Common myeloid progenitor, CD34-positive (primary cell): Measurements from ENCODE around the gene ZDHHC7.

Experiments used
- CTCF ChIA-PET: fragments of 350-600 bp; sonication (Branson Sonifier 250); formaldehyde crosslinking; loops from one replicate; lab custom pipeline; 2021; ENCODE audit warnings: antibody characterized with exemption; lab: Charles Lee
- POLR2A ChIA-PET: fragments of 350-600 bp; sonication (Branson Sonifier 250); formaldehyde crosslinking; loops from one replicate; lab custom pipeline; 2021; ENCODE audit warnings: antibody characterized with exemption; lab: Charles Lee
- DNase-seq, 3 donors: peaks; one replicate each; pipeline versions ENCODE4 v3.0.0 to v3.0.0-alpha.2; 2013
- H3K27ac ChIP-seq, 2 experiments: 1 replicate in 1 of 2; 2 replicates in 1 of 2; pipeline ENCODE4 v1.7.0; 2013; ENCODE audit warnings: inconsistent platforms in 2 of 2, low read length in 2 of 2, mild to moderate bottlenecking in 2 of 2, low read depth in 1 of 2, moderate library complexity in 1 of 2; ENCODE audit not compliant: severe bottlenecking in 2 of 2, insufficient read depth in 1 of 2, poor library complexity in 1 of 2
- H3K27me3 ChIP-seq, 5 experiments: replicated peaks in 2 of 5; 1 replicate in 3 of 5; 2 replicates in 2 of 5; pipeline versions ENCODE4 v1.6.1 to v1.7.0; 2013; ENCODE audit warnings: low read length in 4 of 5, mild to moderate bottlenecking in 2 of 5, moderate library complexity in 2 of 5, inconsistent platforms in 1 of 5; ENCODE audit not compliant: insufficient read depth in 5 of 5, control insufficient read depth in 4 of 5
- H3K36me3 ChIP-seq, 4 experiments: 1 replicate in 2 of 4; 2 replicates in 2 of 4; pipeline versions ENCODE4 v1.6.1 to v1.7.0; 2013; ENCODE audit warnings: low read length in 3 of 4, control low read depth in 1 of 4, mild to moderate bottlenecking in 1 of 4; ENCODE audit not compliant: control insufficient read depth in 4 of 4, insufficient read depth in 4 of 4
- H3K4me1 ChIP-seq, 4 experiments: 1 replicate in 3 of 4; 2 replicates in 1 of 4; pipeline versions ENCODE4 v1.6.1 to v1.7.1; 2013; ENCODE audit warnings: low read length in 3 of 4, mild to moderate bottlenecking in 3 of 4, control low read depth in 1 of 4, inconsistent platforms in 1 of 4, moderate library complexity in 1 of 4; ENCODE audit not compliant: control insufficient read depth in 4 of 4, insufficient read depth in 4 of 4; ENCODE audit errors: control extremely low read depth in 1 of 4
- H3K4me3 ChIP-seq, 7 experiments: 1 replicate in 4 of 7; 2 replicates in 3 of 7; pipeline versions ENCODE4 v1.5.1 to v1.7.0; 2013; ENCODE audit warnings: mild to moderate bottlenecking in 7 of 7, low read length in 6 of 7, moderate library complexity in 6 of 7, inconsistent platforms in 2 of 7, low read depth in 2 of 7, control low read depth in 1 of 7; ENCODE audit not compliant: insufficient read depth in 4 of 7, control insufficient read depth in 1 of 7; ENCODE audit errors: extremely low read depth in 1 of 7
- H3K9me3 ChIP-seq, 5 experiments: 1 replicate in 4 of 5; 2 replicates in 1 of 5; pipeline versions ENCODE4 v1.6.1 to v1.7.1; 2013; ENCODE audit warnings: low read length in 4 of 5, mild to moderate bottlenecking in 2 of 5, inconsistent platforms in 1 of 5, low read depth in 1 of 5, moderate library complexity in 1 of 5; ENCODE audit not compliant: control insufficient read depth in 4 of 5, insufficient read depth in 2 of 5; ENCODE audit errors: control extremely low read depth in 1 of 5
- WGBS: methylation state at CpG from one replicate; pipeline ENCODE4 v1.1.5; 2013; ENCODE audit not compliant: insufficient coverage; 5-methylcytosine and 5-hydroxymethylcytosine counted together

Gene ZDHHC7

GRCh38 chr16:84937196-84938005 is 73.9 kb downstream of the ZDHHC7 start:
- H3K27me3 ChIP-seq = peaks cover 0 to 49% (median 7%) of the 10 kb centered on the region in 5 experiments
- no peak overlapping the region for H3K27ac ChIP-seq
- no peaks in the 10 kb centered on the region for H3K36me3 ChIP-seq
- H3K4me1 ChIP-seq = no peaks in the 10 kb centered on the region
- WGBS = 77% methylated on average over 8 of the region's 9 CpGs
- CTCF ChIA-PET = interaction anchor here (0.6 to 0.7 kb wide), 2 partner anchors 13 to 35 kb away, joined by 3 to 4 read pairs; no protein-coding TSS in a partner anchor
- POLR2A ChIA-PET = no interaction called here
- no peak overlapping the region for H3K4me3 ChIP-seq
- H3K9me3 ChIP-seq = no peaks in the 10 kb centered on the region
- no peak for DNase-seq

GRCh38 chr16:84933774-84934631 is 77.3 kb downstream of the ZDHHC7 start:
- Histone ChIP-seq H3K4me3 (no peak overlapping the region), H3K36me3 (no peaks in the 10 kb centered on the region), H3K27me3 (peaks cover 0 to 31% (median 0%) of the 10 kb centered on the region in 5 experiments), H3K4me1 (no peaks in the 10 kb centered on the region), H3K9me3 (no peaks in the 10 kb centered on the region), H3K27ac (no peak overlapping the region)
- no peak for DNase-seq
- ChIA-PET POLR2A (no interaction called here), CTCF (interaction anchor here (0.6 to 5.8 kb wide), 5 partner anchors 9 to 180 kb away, joined by 3 to 43 read pairs (median 13); no protein-coding TSS in a partner anchor)
- 93% methylated on average over 29 of the region's 29 CpGs for whole genome bisulfite sequencing

- ChIA-PET POLR2A (no interaction called here), CTCF (interaction anchor here (1.0 to 5.8 kb wide), 9 partner anchors 7 to 195 kb away, joined by 3 to 43 read pairs (median 5); no protein-coding TSS in a partner anchor)
Measured at GRCh38 chr16:84932681-84933080, 78.7 kb downstream of the ZDHHC7 start.

GRCh38 chr16:84931506-84931905 is 79.8 kb downstream of the ZDHHC7 start:
- no peak overlapping the region for H3K4me3 ChIP-seq
- no peak for DNase-seq
- no peaks in the 10 kb centered on the region for H3K36me3 ChIP-seq
- ChIA-PET CTCF (interaction anchor here (0.6 to 5.8 kb wide), 10 partner anchors 8 to 194 kb away, joined by 3 to 43 read pairs (median 4); no protein-coding TSS in a partner anchor), POLR2A (no interaction called here)
- H3K9me3 ChIP-seq = no peaks in the 10 kb centered on the region
- WGBS = 96% methylated on average over 8 of the region's 8 CpGs
- no peaks in the 10 kb centered on the region for H3K4me1 ChIP-seq
- H3K27me3 ChIP-seq = peaks cover 0 to 22% (median 0%) of the 10 kb centered on the region in 5 experiments
- H3K27ac ChIP-seq = no peak overlapping the region

More at GRCh38 chr16:84932681-84933080, 78.7 kb downstream of the ZDHHC7 start:
- Histone ChIP-seq H3K4me1 (no peaks in the 10 kb centered on the region), H3K4me3 (no peak overlapping the region), H3K36me3 (no peaks in the 10 kb centered on the region), H3K9me3 (no peaks in the 10 kb centered on the region), H3K27ac (no peak overlapping the region), H3K27me3 (peaks cover 0 to 26% (median 0%) of the 10 kb centered on the region in 5 experiments)
- 92% methylated on average over 5 of the region's 5 CpGs for WGBS
- DNase-seq = no peak

- Histone ChIP-seq H3K4me3 (no peak overlapping the region), H3K9me3 (no peaks in the 10 kb centered on the region), H3K36me3 (no peaks in the 10 kb centered on the region), H3K27me3 (peaks cover 0 to 22% (median 0%) of the 10 kb centered on the region in 5 experiments), H3K27ac (no peak overlapping the region), H3K4me1 (no peaks in the 10 kb centered on the region)
- CTCF ChIA-PET = interaction anchor here (0.6 to 5.8 kb wide), 7 partner anchors 8 to 176 kb away, joined by 3 to 43 read pairs (median 5); no protein-coding TSS in a partner anchor
- DNase-seq = no peak
- POLR2A ChIA-PET = no interaction called here
- WGBS = 92% methylated on average over 4 of the region's 4 CpGs
Measured at GRCh38 chr16:84931107-84931494, 80.2 kb downstream of the ZDHHC7 start.

GRCh38 chr16:84930298-84931106 is 80.8 kb downstream of the ZDHHC7 start:
- H3K4me3 ChIP-seq = no peak overlapping the region
- 83% methylated on average over 4 of the region's 8 CpGs for WGBS
- ChIA-PET POLR2A (no interaction called here), CTCF (interaction anchor here (1.1 to 9.5 kb wide), 6 partner anchors 7 to 69 kb away, joined by 3 to 121 read pairs (median 16); no protein-coding TSS in a partner anchor)
- H3K27me3 ChIP-seq = peaks cover 0 to 22% (median 0%) of the 10 kb centered on the region in 5 experiments
- no peaks in the 10 kb centered on the region for H3K9me3 ChIP-seq
- no peaks in the 10 kb centered on the region for H3K4me1 ChIP-seq
- no peak for DNase-seq
- H3K27ac ChIP-seq = no peak overlapping the region
- H3K36me3 ChIP-seq = no peaks in the 10 kb centered on the region
